DND-41 (cell line): ENCODE measurements around the gene TMPRSS12.

Experiments used
- ATAC-seq: fragments of 200-7000 bp; cut with Tn5 transposase; 3 replicates; pipeline ENCODE4 v1.9.1; 2021; ENCODE audit warnings: low read depth; ENCODE audit not compliant: insufficient read depth
- DNase-seq: peaks from one replicate; pipeline ENCODE4 v3.0.0-alpha.2; 2020
- H2AFZ ChIP-seq: 2 replicates; pipeline ENCODE4 v1.6.0; 2012; ENCODE audit warnings: low read depth, low read length
- H3K27ac ChIP-seq: 2 replicates; pipeline ENCODE4 v1.5.1; 2012; ENCODE audit warnings: low read length, inconsistent platforms
- H3K27me3 ChIP-seq: fragments of 200-600 bp; sonication (generic); 2 replicates; pipeline ENCODE4 v1.6.0; 2012; ENCODE audit warnings: low read length, mild to moderate bottlenecking, inconsistent platforms; ENCODE audit not compliant: insufficient read depth, poor library complexity
- H3K36me3 ChIP-seq: 2 replicates; pipeline ENCODE4 v1.5.1; 2012; ENCODE audit warnings: low read length, inconsistent platforms; ENCODE audit not compliant: insufficient read depth
- H3K4me1 ChIP-seq: 2 replicates; pipeline ENCODE4 v1.5.1; 2012; ENCODE audit warnings: mild to moderate bottlenecking, low read length; ENCODE audit not compliant: insufficient read depth
- H3K4me2 ChIP-seq: 2 replicates; pipeline ENCODE4 v1.6.0; 2012; ENCODE audit warnings: mild to moderate bottlenecking, moderate library complexity, low read length, inconsistent platforms; ENCODE audit not compliant: insufficient read depth
- H3K4me3 ChIP-seq, 2 experiments: fragments of 200-600 bp in 1 of 2; shearing (Covaris generic) in 1 of 2; 2 replicates each; pipeline ENCODE4 v1.5.1; 2012 to 2016; ENCODE audit warnings: inconsistent platforms in 2 of 2, low read length in 2 of 2, mild to moderate bottlenecking in 2 of 2, low read depth in 1 of 2, moderate library complexity in 1 of 2
- H3K79me2 ChIP-seq: 2 replicates; pipeline ENCODE4 v1.6.0; 2012; ENCODE audit warnings: low read length, inconsistent platforms; ENCODE audit not compliant: insufficient read depth
- H3K9ac ChIP-seq: 2 replicates; pipeline ENCODE4 v1.6.0; 2012; ENCODE audit warnings: low read depth, mild to moderate bottlenecking, inconsistent platforms, low read length, moderate library complexity
- H3K9me3 ChIP-seq: 2 replicates; pipeline ENCODE4 v1.5.1; 2012; ENCODE audit warnings: low read length, moderate library complexity, mild to moderate bottlenecking, inconsistent platforms; ENCODE audit not compliant: insufficient read depth, severe bottlenecking
- H4K20me1 ChIP-seq: 2 replicates; pipeline ENCODE4 v1.6.0; 2012; ENCODE audit warnings: low read length; ENCODE audit not compliant: insufficient read depth
- CTCF ChIP-seq: IDR thresholded peaks from 2 replicates; pipeline ENCODE4 v1.5.1; 2012; ENCODE audit warnings: borderline replicate concordance, low read length, moderate library complexity, mild to moderate bottlenecking; ENCODE audit not compliant: poor library complexity, severe bottlenecking; ENCODE audit errors: extremely low read depth
- EZH2 ChIP-seq: IDR thresholded peaks from 3 replicates; pipeline ENCODE4 v1.6.1; 2012; ENCODE audit warnings: borderline replicate concordance, low read depth, mild to moderate bottlenecking, moderate library complexity, low read length, inconsistent platforms; ENCODE audit not compliant: severe bottlenecking

Gene TMPRSS12

DNA sequence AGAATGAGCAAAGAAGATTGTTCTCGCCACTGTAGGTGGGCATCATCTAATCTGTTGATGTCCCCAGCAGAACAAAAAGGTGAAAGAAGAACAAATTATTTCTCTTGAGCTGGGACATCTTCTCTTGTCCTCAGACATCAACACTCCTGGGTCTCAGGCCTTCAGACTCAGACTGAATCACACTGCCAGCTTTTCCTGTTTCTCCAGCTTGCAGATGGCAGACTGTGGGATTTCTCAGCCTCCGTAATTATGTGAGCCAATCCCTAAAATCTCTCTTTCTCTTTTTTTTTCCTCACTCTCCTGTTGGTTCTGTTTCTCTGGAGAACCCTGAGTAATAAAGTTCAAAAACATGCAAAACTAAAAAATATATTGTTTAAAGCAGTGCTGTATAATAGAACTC lies 3.7 kb upstream of the TMPRSS12 start:
- Histone ChIP-seq H3K27me3 (no peaks in the 10 kb centered on the region), H3K36me3 (no peaks in the 10 kb centered on the region), H3K4me1 (no peaks in the 10 kb centered on the region), H3K4me3 (no peak overlapping the region), H3K79me2 (no peaks in the 10 kb centered on the region), H3K4me2 (no peak overlapping the region), H3K9ac (no peak overlapping the region), H3K9me3 (peaks cover 15% of the 10 kb centered on the region), H4K20me1 (no peaks in the 10 kb centered on the region), H3K27ac (no peak overlapping the region), H2AFZ (no peak overlapping the region)
- no peak for TF ChIP-seq CTCF
- no peak for TF ChIP-seq EZH2
- ATAC-seq (no peak), DNase-seq (no peak)

DNA sequence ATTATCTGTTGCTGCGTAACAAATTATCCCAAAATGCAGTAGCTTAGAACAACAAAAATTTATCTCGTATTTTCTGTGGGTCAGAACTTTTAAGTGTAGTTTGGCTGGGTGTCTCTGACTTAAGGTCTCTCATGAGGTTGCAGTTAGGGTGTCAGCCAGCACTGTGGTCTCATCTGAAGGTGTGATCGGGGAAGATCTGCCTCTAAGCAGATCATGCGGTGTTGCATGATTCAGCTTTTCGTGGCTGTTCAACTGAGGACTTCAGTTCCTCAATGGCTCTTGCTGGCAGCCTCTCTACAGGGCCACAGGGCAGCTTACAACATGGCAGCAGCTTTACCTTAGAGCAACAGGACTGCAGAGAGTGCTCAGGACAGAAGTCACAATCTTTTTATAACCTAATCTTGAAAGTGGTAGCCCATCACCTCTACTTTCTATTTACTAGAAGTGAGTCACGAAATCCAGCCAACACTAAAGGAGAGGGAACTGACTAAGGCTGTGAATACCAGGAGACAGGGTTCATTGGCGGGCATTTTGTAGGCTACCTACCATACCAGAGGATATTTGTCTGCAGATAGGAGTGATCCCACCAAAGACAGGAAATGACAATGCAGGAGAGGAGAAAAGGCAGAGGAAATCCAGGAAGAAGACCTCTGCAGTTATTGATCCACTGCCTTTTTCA lies 1.8 kb upstream of the TMPRSS12 start:
- Histone ChIP-seq H3K79me2 (no peaks in the 10 kb centered on the region), H3K4me1 (no peaks in the 10 kb centered on the region), H3K27me3 (no peaks in the 10 kb centered on the region), H3K4me2 (no peak overlapping the region), H3K36me3 (no peaks in the 10 kb centered on the region), H3K9ac (no peak overlapping the region), H3K9me3 (peaks cover 11% of the 10 kb centered on the region), H3K4me3 (no peak overlapping the region), H4K20me1 (no peaks in the 10 kb centered on the region), H3K27ac (no peak overlapping the region), H2AFZ (peak overlapping the region; percentile 8; the same call in 1 of the 2 replicates)
- DNase-seq (no peak), ATAC-seq (no peak)
- TF ChIP-seq EZH2 (no peak), CTCF (no peak)

- Histone ChIP-seq H2AFZ (no peak overlapping the region), H3K4me3 (no peak overlapping the region), H3K79me2 (no peaks in the 10 kb centered on the region), H3K4me2 (no peak overlapping the region), H3K4me1 (no peaks in the 10 kb centered on the region), H3K9me3 (peaks cover 11% of the 10 kb centered on the region), H3K36me3 (no peaks in the 10 kb centered on the region), H3K27me3 (no peaks in the 10 kb centered on the region), H3K27ac (no peak overlapping the region), H4K20me1 (no peaks in the 10 kb centered on the region), H3K9ac (no peak overlapping the region)
- DNase-seq (no peak), ATAC-seq (no peak)
- TF ChIP-seq EZH2 = no peak
- no peak for TF ChIP-seq CTCF
These were observed 802 bp upstream of the TMPRSS12 start for GRCh38 chr12:50841716-50842531.
